H1 (cell line): Measurements from ENCODE around the gene IDH3A. TPM values are rescaled to one million over a fixed set of nuclear protein-coding genes. Genes with fewer than 3 reads are reported as not detected.
A peak's percentile ranks its signal among the peaks of the same experiment; 100 is the strongest.

Source experiments
- CTCF ChIA-PET: fragments of 300-600 bp; sonication (Branson Sonifier 250); formaldehyde crosslinking; loops from one replicate; lab custom pipeline; 2021; ENCODE audit not compliant: partially characterized antibody; lab: Charles Lee
- POLR2A ChIA-PET: fragments of 300-600 bp; sonication (Branson Sonifier 250); formaldehyde crosslinking; loops from one replicate; lab custom pipeline; 2021; ENCODE audit warnings: inconsistent platforms; ENCODE audit not compliant: partially characterized antibody; lab: Charles Lee
- DNase-seq, 2 experiments: peaks; one replicate each; pipeline versions ENCODE4 v3.0.0 to v3.0.0-alpha.2; 2010 to 2022; ENCODE audit warnings: low spot score in 2 of 2, low read depth in 1 of 2, mixed read lengths in 1 of 2
- FAIRE-seq: peaks from 2 replicates; lab custom pipeline; 2011; peaks lifted over from hg19 to GRCh38; lab: Jason Lieb, UNC
- H2AFZ ChIP-seq: 2 replicates; pipeline ENCODE4 v1.8.1; 2012; ENCODE audit warnings: low read length, inconsistent platforms
- H2AK5ac ChIP-seq: 2 replicates; pipeline ENCODE4 v1.6.1; 2013; ENCODE audit warnings: low read depth, low read length
- H2BK120ac ChIP-seq: replicated peaks from 2 replicates; pipeline ENCODE3; 2013; ENCODE audit warnings: low read depth, low read length, inconsistent platforms
- H2BK12ac ChIP-seq: 2 replicates; pipeline ENCODE4 v1.6.1; 2013; ENCODE audit warnings: low read depth, low read length
- H2BK15ac ChIP-seq: 2 replicates; pipeline ENCODE4 v1.6.1; 2013; ENCODE audit warnings: low read length
- H2BK20ac ChIP-seq: 2 replicates; pipeline ENCODE4 v1.6.1; 2013; ENCODE audit warnings: low read length
- H2BK5ac ChIP-seq: 2 replicates; pipeline ENCODE4 v1.6.1; 2013; ENCODE audit warnings: low read depth, low read length
- H3K14ac ChIP-seq: 2 replicates; pipeline ENCODE4 v1.6.1; 2013; ENCODE audit warnings: inconsistent platforms; ENCODE audit not compliant: insufficient read length
- H3K18ac ChIP-seq: 2 replicates; pipeline ENCODE4 v1.6.1; 2013; ENCODE audit warnings: low read length; ENCODE audit errors: extremely low read depth
- H3K23ac ChIP-seq: 2 replicates; pipeline ENCODE4 v1.6.1; 2013; ENCODE audit warnings: inconsistent platforms; ENCODE audit not compliant: insufficient read length
- H3K23me2 ChIP-seq: 2 replicates; pipeline ENCODE4 v1.6.1; 2013; ENCODE audit warnings: low read depth, low read length
- H3K27ac ChIP-seq: 2 replicates; pipeline ENCODE4 v1.6.1; 2011; ENCODE audit warnings: low read depth, low read length, inconsistent platforms
- H3K27me3 ChIP-seq, 4 experiments: replicated peaks in 1 of 4; 1 replicate in 1 of 4; 2 replicates in 3 of 4; pipeline versions ENCODE4 v1.6.1 to v1.8.1; 2011 to 2013; ENCODE audit warnings: low read length in 3 of 4, mild to moderate bottlenecking in 3 of 4, inconsistent platforms in 2 of 4, mixed read lengths in 2 of 4, moderate library complexity in 1 of 4; ENCODE audit not compliant: control insufficient read depth in 3 of 4, insufficient read depth in 3 of 4; ENCODE audit errors: extremely low read depth in 1 of 4
- H3K36me3 ChIP-seq, 4 experiments: 2 replicates each; pipeline versions ENCODE4 v1.6.1 to v1.8.1; 2011 to 2013; ENCODE audit warnings: mild to moderate bottlenecking in 4 of 4, low read length in 3 of 4, moderate library complexity in 2 of 4, control low read depth in 1 of 4, inconsistent platforms in 1 of 4; ENCODE audit not compliant: insufficient read depth in 4 of 4, control insufficient read depth in 2 of 4
- H3K4ac ChIP-seq: replicated peaks from 2 replicates; pipeline ENCODE3; 2013; ENCODE audit warnings: low read length, low read depth, mixed read lengths, inconsistent platforms; ENCODE audit not compliant: insufficient read length
- H3K4me1 ChIP-seq, 4 experiments: replicated peaks in 1 of 4; 1 replicate in 1 of 4; 2 replicates in 3 of 4; pipeline versions ENCODE4 v1.6.1 to v1.8.1; 2011 to 2013; ENCODE audit warnings: low read length in 3 of 4, inconsistent platforms in 2 of 4, mixed read lengths in 1 of 4; ENCODE audit not compliant: insufficient read depth in 4 of 4, control insufficient read depth in 3 of 4
- H3K4me2 ChIP-seq, 2 experiments: 2 replicates each; pipeline versions ENCODE4 v1.6.1 to v1.8.1; 2011 to 2013; ENCODE audit warnings: low read depth in 2 of 2, low read length in 2 of 2, control low read depth in 1 of 2, inconsistent platforms in 1 of 2, mild to moderate bottlenecking in 1 of 2; ENCODE audit not compliant: insufficient read depth in 1 of 2
- H3K4me3 ChIP-seq, 4 experiments: fragments of 200-600, 300-600 bp in 1 of 4; sonication (generic), shearing (Covaris generic), sonication (Bioruptor Twin) in 1 of 4; 2 replicates each; pipeline versions ENCODE4 v1.5.1 to v1.8.1; 2011 to 2016; ENCODE audit warnings: low read length in 4 of 4, low read depth in 3 of 4, control low read depth in 2 of 4, inconsistent platforms in 2 of 4, mild to moderate bottlenecking in 2 of 4, mixed read lengths in 1 of 4, moderate library complexity in 1 of 4; ENCODE audit not compliant: insufficient read depth in 2 of 4; ENCODE audit errors: extremely low read depth in 1 of 4
- H3K56ac ChIP-seq: replicated peaks from 2 replicates; pipeline ENCODE3; 2013; ENCODE audit warnings: low read depth, mild to moderate bottlenecking, mixed read lengths, low read length, inconsistent platforms; ENCODE audit not compliant: insufficient read length
- H3K79me1 ChIP-seq: 2 replicates; pipeline ENCODE4 v1.6.1; 2013; ENCODE audit warnings: low read depth, low read length, control low read depth
- H3K79me2 ChIP-seq, 2 experiments: 2 replicates each; pipeline versions ENCODE4 v1.6.1 to v1.8.1; 2012 to 2013; ENCODE audit warnings: low read length in 2 of 2, mild to moderate bottlenecking in 2 of 2, inconsistent platforms in 1 of 2; ENCODE audit not compliant: insufficient read depth in 2 of 2, control insufficient read depth in 1 of 2
- H3K9ac ChIP-seq, 4 experiments: replicated peaks in 1 of 4; 1 replicate in 1 of 4; 2 replicates in 3 of 4; pipeline versions ENCODE4 v1.6.1 to v1.8.1; 2011 to 2013; ENCODE audit warnings: low read depth in 3 of 4, low read length in 3 of 4, control low read depth in 2 of 4, mild to moderate bottlenecking in 2 of 4, moderate library complexity in 2 of 4, inconsistent platforms in 1 of 4; ENCODE audit errors: extremely low read depth in 1 of 4
- H3K9me3 ChIP-seq, 2 experiments: 2 replicates each; pipeline versions ENCODE4 v1.6.1 to v1.8.1; 2012 to 2013; ENCODE audit warnings: mild to moderate bottlenecking in 2 of 2, moderate library complexity in 2 of 2, control low read depth in 1 of 2, inconsistent platforms in 1 of 2, low read depth in 1 of 2, low read length in 1 of 2, mixed read lengths in 1 of 2; ENCODE audit not compliant: insufficient read depth in 2 of 2
- H4K20me1 ChIP-seq, 2 experiments: replicated peaks in 1 of 2; 2 replicates each; pipeline versions ENCODE3 to v1.8.1; 2011 to 2013; ENCODE audit warnings: inconsistent platforms in 2 of 2, low read length in 2 of 2, mild to moderate bottlenecking in 1 of 2; ENCODE audit not compliant: insufficient read depth in 2 of 2, control insufficient read depth in 1 of 2
- H4K5ac ChIP-seq: 2 replicates; pipeline ENCODE4 v1.6.1; 2013; ENCODE audit warnings: low read length, low read depth, mixed read lengths, inconsistent platforms; ENCODE audit not compliant: insufficient read length
- H4K8ac ChIP-seq: 2 replicates; pipeline ENCODE4 v1.8.0; 2013; ENCODE audit warnings: mild to moderate bottlenecking, moderate library complexity, low read length, inconsistent platforms; ENCODE audit not compliant: insufficient read depth; ENCODE audit errors: extremely low read depth
- H4K91ac ChIP-seq: replicated peaks from 2 replicates; pipeline ENCODE3; 2013; ENCODE audit warnings: low read length, mixed read lengths, inconsistent platforms; ENCODE audit not compliant: insufficient read length
- CHD1 ChIP-seq: IDR thresholded peaks from 2 replicates; pipeline ENCODE4 v1.6.1; 2012; ENCODE audit warnings: low read depth, low read length, improper control_type of control experiment
- SIX5 ChIP-seq: IDR thresholded peaks from 2 replicates; pipeline ENCODE4 v1.6.1; 2011; ENCODE audit warnings: mild to moderate bottlenecking, low read depth, low read length
- WGBS, 2 experiments: shearing (Covaris generic) in 1 of 2; methylation state at CpG; one replicate each; pipeline versions ENCODE4 v1.1.6 to v1.1.7; 2013 to 2015; ENCODE audit warnings: low lambda C conversion rate in 2 of 2, mixed read lengths in 2 of 2, inconsistent platforms in 1 of 2, low coverage in 1 of 2, missing lambda C conversion rate in 1 of 2; ENCODE audit not compliant: insufficient replicate concordance in 2 of 2, insufficient coverage in 1 of 2, insufficient read length in 1 of 2; ENCODE audit errors: extremely low coverage in 1 of 2, missing lambda C conversion rate in 1 of 2; 5-methylcytosine and 5-hydroxymethylcytosine counted together
- polyA plus RNA-seq, 7 experiments: library from polyadenylated mRNA; depleted of rRNA in 3 of 7; stranded (reverse) in 5 of 7; unstranded in 2 of 7; fragments of >200 nt in 5 of 7; fragments of 200-250 nt in 2 of 7; gene quantifications; 1 replicate in 5 of 7; 2 replicates in 1 of 7; 4 replicates in 1 of 7; pipeline versions ENCODE4 v1.2.1 to v1.2.3, GENCODE V29; 2011 to 2013; ENCODE audit warnings: missing spikeins in 2 of 7, mixed read lengths in 2 of 7
- total RNA-seq: library from RNA; stranded (reverse); fragmentation: NEBNext Ultra II Directional; extraction: Animal tissue kit (Norgen Biotek cat#: 25700); gene quantifications from 2 replicates; pipeline ENCODE4 v1.2.1, GENCODE V29; 2021

The IDH3A gene
- total and polyA plus RNA-seq, 2 of the 8 experiments (the other 6 are each of a cell fraction or from before 2014, with no cell fraction given) = 23.4 to 36.8 TPM

GRCh38 chr15:78213956-78214355 is 64.8 kb downstream of the IDH3A start:
- Histone ChIP-seq H2BK5ac (peak overlapping the region; percentile 2; the same call in 1 of the 2 replicates), H3K56ac (no peak overlapping the region), H3K79me1 (no peaks in the 10 kb centered on the region), H2AK5ac (no peak overlapping the region), H3K18ac (no peak overlapping the region), H3K9ac (no peak overlapping the region), H3K23ac (no peak overlapping the region), H3K4ac (no peak overlapping the region), H4K5ac (no peak overlapping the region), H3K14ac (no peak overlapping the region), H3K9me3 (no peaks in the 10 kb centered on the region), H4K8ac (peak overlapping the region; percentile 28; the same call in 1 of the 2 replicates), H4K91ac (no peak overlapping the region), H3K4me3 (no peak overlapping the region), H2AFZ (no peak overlapping the region), H3K27me3 (no peaks in the 10 kb centered on the region), H2BK120ac (no peak overlapping the region), H3K36me3 (no peaks in the 10 kb centered on the region), H3K4me2 (no peak overlapping the region), H4K20me1 (no peaks in the 10 kb centered on the region), H3K79me2 (no peaks in the 10 kb centered on the region), H2BK20ac (no peak overlapping the region), H2BK12ac (no peak overlapping the region), H2BK15ac (no peak overlapping the region), H3K27ac (no peak overlapping the region), H3K4me1 (peaks cover 0 to 2% (median 0%) of the 10 kb centered on the region in 4 experiments; a peak in 2 of 7 replicates), H3K23me2 (no peaks in the 10 kb centered on the region)
- CTCF ChIA-PET = interaction anchor here (1.2 to 6.0 kb wide), 6 partner anchors 10 to 38 kb away, joined by 3 to 34 read pairs (median 6); no protein-coding TSS in a partner anchor
- DNase-seq (no peak), FAIRE-seq (no peak)
- WGBS, 2 experiments = 83% methylated on average over 4 of the region's 4 CpGs; no CpG with 5 or more reads in 1 of the 2 experiments
- POLR2A ChIA-PET = interaction anchor here (1.0 kb wide), 1 partner anchor 18 kb away, joined by 3 read pairs; no protein-coding TSS in a partner anchor
- TF ChIP-seq CHD1 (no peak), SIX5 (no peak)
